Skin of body (tissue), 1 donor: ENCODE data around the gene PLEKHD1. TPM values are rescaled to one million over a fixed set of nuclear protein-coding genes. Genes with fewer than 3 reads are reported as not detected.

ENCODE experiments used
- total RNA-seq: library from RNA; depleted of rRNA; stranded (reverse); fragments of >200 nt; gene quantifications from one replicate; pipeline ENCODE4 v1.2.3, GENCODE V29; 2014

PLEKHD1 gene
- total RNA-seq, 1 donor from 2014 or later = 0.20 TPM

Other genes with a start within 250 kb of the PLEKHD1 start
- 18.1 TPM for gene GALNT16, start 224.6 kb upstream of the PLEKHD1 start, total RNA-seq
- gene ERH, start 86.4 kb upstream of the PLEKHD1 start, total RNA-seq = 158 TPM
- gene SLC39A9, start 86.0 kb upstream of the PLEKHD1 start, total RNA-seq = 70.9 TPM
- gene CCDC177, start 90.1 kb downstream of the PLEKHD1 start, total RNA-seq = not detected
- 18.5 TPM for gene SUSD6, start 126.9 kb downstream of the PLEKHD1 start, total RNA-seq